ENCODE data around the gene SULT1A1. TPM values are rescaled to one million over a fixed set of nuclear protein-coding genes. Genes with fewer than 3 reads are reported as not detected.
A peak's percentile ranks its signal among the peaks of the same experiment; 100 is the strongest.

The SULT1A1 gene
- total and polyA plus RNA-seq, 2 of the 8 experiments (the other 6 are each of a cell fraction or from before 2014, with no cell fraction given) = 2.1 to 4.0 TPM

- no peak overlapping the region for H4K5ac ChIP-seq (ENCODE audit: insufficient read length, low read depth, low read length)
- H3K4me2 ChIP-seq (ENCODE audit: insufficient read depth in 1 of 2, low read depth in 2 of 2, low read length in 2 of 2) = no peak overlapping the region
- DNase-seq (ENCODE audit: low read depth in 1 of 2, low spot score in 2 of 2) = peak in 1 of 2 experiments; percentile 15
- H3K4me3 ChIP-seq (ENCODE audit: extremely low read depth in 1 of 4, insufficient read depth in 2 of 4, low read depth in 3 of 4, low read length in 4 of 4) = no peak overlapping the region
- no peak overlapping the region for H3K27ac ChIP-seq (ENCODE audit: low read depth, low read length)
- no peaks in the 10 kb centered on the region for H4K20me1 ChIP-seq (replicated peaks in 1 of 2; ENCODE audit: control insufficient read depth in 1 of 2, insufficient read depth in 2 of 2, low read length in 2 of 2)
- H2BK120ac ChIP-seq (replicated peaks; ENCODE audit: low read depth, low read length) = no peak overlapping the region
- H2AFZ ChIP-seq (ENCODE audit: low read length) = no peak overlapping the region
- POLR2A ChIA-PET (ENCODE audit: partially characterized antibody) = interaction anchor here (0.5 to 0.6 kb wide), 2 partner anchors 118 to 357 kb away, joined by 3 read pairs; no protein-coding TSS in a partner anchor
- H3K18ac ChIP-seq (ENCODE audit: extremely low read depth, low read length) = no peak overlapping the region
- H2AK5ac ChIP-seq (ENCODE audit: low read depth, low read length) = no peak overlapping the region
- H2BK12ac ChIP-seq (ENCODE audit: low read depth, low read length) = no peak overlapping the region
- H4K91ac ChIP-seq (replicated peaks; ENCODE audit: insufficient read length, low read length) = no peak overlapping the region
- no peak for FAIRE-seq
- no peak overlapping the region for H4K8ac ChIP-seq (ENCODE audit: extremely low read depth, insufficient read depth, low read length)
- H3K4me1 ChIP-seq (replicated peaks in 1 of 4; ENCODE audit: control insufficient read depth in 3 of 4, insufficient read depth in 4 of 4, low read length in 3 of 4) = peaks cover 2 to 15% (median 7%) of the 10 kb centered on the region in 4 experiments
- H3K56ac ChIP-seq (replicated peaks; ENCODE audit: insufficient read length, low read depth, low read length) = no peak overlapping the region
- no peak overlapping the region for H3K23ac ChIP-seq (ENCODE audit: insufficient read length)
- H3K27me3 ChIP-seq (replicated peaks in 1 of 4; ENCODE audit: control insufficient read depth in 3 of 4, extremely low read depth in 1 of 4, insufficient read depth in 3 of 4, low read length in 3 of 4) = no peaks in the 10 kb centered on the region
- no peaks in the 10 kb centered on the region for H3K79me2 ChIP-seq (ENCODE audit: control insufficient read depth in 1 of 2, insufficient read depth in 2 of 2, low read length in 2 of 2)
- H3K79me1 ChIP-seq (ENCODE audit: low read depth, low read length) = no peaks in the 10 kb centered on the region; the same call in 1 of the 2 replicates
- no peak overlapping the region for H3K14ac ChIP-seq (ENCODE audit: insufficient read length)
- no peak overlapping the region for H2BK15ac ChIP-seq (ENCODE audit: low read length)
- H2BK20ac ChIP-seq (ENCODE audit: low read length) = no peak overlapping the region
- H3K23me2 ChIP-seq (ENCODE audit: low read depth, low read length) = no peaks in the 10 kb centered on the region
- CTCF ChIA-PET (ENCODE audit: partially characterized antibody) = interaction anchor here (0.9 to 1.3 kb wide), 2 partner anchors 12 to 15 kb away, joined by 4 read pairs; partner anchors contain the start of gene SULT1A1
- no peaks in the 10 kb centered on the region for H3K36me3 ChIP-seq (ENCODE audit: control insufficient read depth in 2 of 4, insufficient read depth in 4 of 4, low read length in 3 of 4)
- no peak overlapping the region for H3K4ac ChIP-seq (replicated peaks; ENCODE audit: insufficient read length, low read depth, low read length)
- H3K9me3 ChIP-seq (ENCODE audit: insufficient read depth in 2 of 2, low read depth in 1 of 2, low read length in 1 of 2) = no peaks in the 10 kb centered on the region
- 86% methylated on average over 9 of the region's 9 CpGs; no CpG with 5 or more reads in 1 of the 2 experiments for WGBS, 2 experiments (ENCODE audit: extremely low coverage in 1 of 2, insufficient coverage in 1 of 2, insufficient read length in 1 of 2, insufficient replicate concordance in 2 of 2, low coverage in 1 of 2, low lambda C conversion rate in 2 of 2, missing lambda C conversion rate in 1 of 2)
- H2BK5ac ChIP-seq (ENCODE audit: low read depth, low read length) = no peak overlapping the region
- no peak overlapping the region for H3K9ac ChIP-seq (replicated peaks in 1 of 4; ENCODE audit: extremely low read depth in 1 of 4, low read depth in 3 of 4, low read length in 3 of 4)
- no peak for TF ChIP-seq SIX5 (IDR thresholded peaks at IDR 0.05; ENCODE audit: low read depth, low read length)
- no peak for TF ChIP-seq SIN3A (conservative IDR thresholded peaks at IDR 0.05 in 1 of 2, IDR thresholded peaks at IDR 0.05 in 1 of 2; ENCODE audit: low read depth in 1 of 2, low read length in 2 of 2)
- no peak for TF ChIP-seq CREB1 (IDR thresholded peaks at IDR 0.05)
- no peak for TF ChIP-seq SIRT6 (IDR thresholded peaks at IDR 0.05; ENCODE audit: low read length)
- no peak for TF ChIP-seq JUN (IDR thresholded peaks at IDR 0.05; ENCODE audit: low read depth, low read length)
- no peak for TF ChIP-seq KDM1A (IDR thresholded peaks at IDR 0.05; ENCODE audit: borderline replicate concordance, low read length)
- TF ChIP-seq E2F6 (IDR thresholded peaks at IDR 0.05) = no peak
- no peak for TF ChIP-seq KDM4A (IDR thresholded peaks at IDR 0.05; ENCODE audit: low read depth, low read length, severe bottlenecking)
- no peak for TF ChIP-seq USF2 (IDR thresholded peaks at IDR 0.05; ENCODE audit: low read length)
- TF ChIP-seq SP4 (IDR thresholded peaks at IDR 0.05; ENCODE audit: low read length) = no peak
- TF ChIP-seq RAD21 (IDR thresholded peaks at IDR 0.05 in 1 of 2, conservative IDR thresholded peaks at IDR 0.05 in 1 of 2; ENCODE audit: low read depth in 2 of 2, low read length in 2 of 2) = no peak; a peak in 1 of 4 replicates
These were observed 12.1 kb downstream of the SULT1A1 start for GRCh38 chr16:28597692-28598261.

Measured in H1 (cell line).